GM19351 (cell line): ENCODE measurements around the gene ARHGEF1.

Source experiments
- ATAC-seq: cut with Tn5 transposase; IDR thresholded peaks from one replicate; pipeline ENCODE4 v1.9.1; 2021; ENCODE audit warnings: mild to moderate bottlenecking, moderate library complexity; ENCODE audit not compliant: unreplicated experiment

ARHGEF1 gene

GRCh38 chr19:41883463-41883820 is 458 bp downstream of the ARHGEF1 start:
- no peak for ATAC-seq

- peak; percentile 85 for ATAC-seq
Observed at GRCh38 chr19:41883821-41884733, 1.1 kb downstream of the ARHGEF1 start.

GRCh38 chr19:41886761-41887710 is 4.1 kb downstream of the ARHGEF1 start:
- no peak for ATAC-seq

- ATAC-seq: no peak
Observed at GRCh38 chr19:41887711-41888382, 4.9 kb downstream of the ARHGEF1 start.

GRCh38 chr19:41888926-41889325 is 5.9 kb downstream of the ARHGEF1 start:
- no peak for ATAC-seq

GRCh38 chr19:41889896-41890295 is 6.9 kb downstream of the ARHGEF1 start:
- no peak for ATAC-seq

DNA sequence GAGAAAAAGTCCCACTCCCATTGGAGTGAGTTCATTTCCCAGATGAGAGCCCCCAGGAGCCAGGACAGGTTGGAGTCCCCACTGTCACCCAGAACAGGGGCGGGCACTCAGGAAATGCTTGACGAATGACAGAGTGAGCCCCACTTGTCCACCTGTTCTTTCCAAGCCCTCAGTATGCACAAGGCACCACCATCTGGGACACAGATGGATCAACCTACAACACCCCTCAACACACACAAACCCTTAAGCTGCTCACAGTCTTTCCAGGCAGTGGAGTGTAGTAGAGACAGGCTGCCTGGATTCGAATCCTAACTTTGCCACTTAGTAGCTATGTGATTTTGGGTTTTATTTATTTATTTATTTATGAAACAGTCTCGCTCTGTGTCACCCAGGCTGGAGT is 8.0 kb downstream of the ARHGEF1 start:
- ATAC-seq: no peak

GRCh38 chr19:41892173-41892902 is 9.4 kb downstream of the ARHGEF1 start:
- no peak for ATAC-seq

GRCh38 chr19:41893899-41894298 is 10.9 kb downstream of the ARHGEF1 start:
- ATAC-seq: no peak

- ATAC-seq: no peak
Observed at GRCh38 chr19:41894350-41894749, 11.4 kb downstream of the ARHGEF1 start.

DNA sequence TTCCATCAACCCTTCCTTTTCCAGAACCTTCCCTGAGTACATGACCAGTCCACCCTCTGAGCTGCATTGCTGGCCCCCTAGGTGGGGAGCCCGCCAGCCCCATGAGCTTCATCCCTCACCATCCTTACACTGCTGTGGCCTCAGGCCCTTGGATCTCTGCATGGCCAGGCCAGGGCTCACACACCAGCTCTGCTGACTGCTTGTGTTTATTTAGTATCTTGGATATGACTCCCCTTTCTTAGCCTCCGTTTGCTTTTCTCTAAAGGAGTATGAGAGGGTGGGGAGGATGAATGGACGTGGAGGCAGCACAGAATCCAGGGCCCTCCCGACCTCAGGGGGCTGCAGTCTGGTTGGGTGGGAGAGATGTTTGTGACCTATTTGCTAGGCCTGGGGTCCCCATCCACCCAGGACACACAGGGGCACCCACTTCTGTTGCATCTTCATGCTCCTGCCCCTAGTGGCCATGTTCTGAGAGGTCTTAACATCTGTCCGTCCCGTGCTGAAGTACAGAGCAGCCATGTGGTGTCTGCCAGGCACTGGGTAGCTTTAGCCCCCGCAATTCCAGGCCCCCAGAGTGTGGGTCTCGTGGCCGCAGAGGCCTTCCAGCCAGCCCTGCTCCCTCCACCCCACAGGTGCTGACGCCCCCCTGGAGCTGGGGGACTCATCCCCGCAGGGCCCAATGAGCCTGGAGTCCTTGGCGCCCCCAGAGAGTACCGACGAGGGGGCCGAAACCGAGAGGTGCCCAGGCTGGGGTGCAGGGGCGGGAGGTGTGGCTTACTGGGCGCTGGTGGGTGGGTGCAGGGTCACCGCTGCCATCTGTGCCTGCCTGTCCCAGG is 13.0 kb downstream of the ARHGEF1 start:
- no peak for ATAC-seq

- no peak for ATAC-seq
Observed at GRCh38 chr19:41896581-41896942, 13.6 kb downstream of the ARHGEF1 start.

GRCh38 chr19:41897181-41897580 is 14.2 kb downstream of the ARHGEF1 start:
- ATAC-seq: no peak

- no peak for ATAC-seq
Observed at GRCh38 chr19:41897820-41898219, 14.8 kb downstream of the ARHGEF1 start.

DNA sequence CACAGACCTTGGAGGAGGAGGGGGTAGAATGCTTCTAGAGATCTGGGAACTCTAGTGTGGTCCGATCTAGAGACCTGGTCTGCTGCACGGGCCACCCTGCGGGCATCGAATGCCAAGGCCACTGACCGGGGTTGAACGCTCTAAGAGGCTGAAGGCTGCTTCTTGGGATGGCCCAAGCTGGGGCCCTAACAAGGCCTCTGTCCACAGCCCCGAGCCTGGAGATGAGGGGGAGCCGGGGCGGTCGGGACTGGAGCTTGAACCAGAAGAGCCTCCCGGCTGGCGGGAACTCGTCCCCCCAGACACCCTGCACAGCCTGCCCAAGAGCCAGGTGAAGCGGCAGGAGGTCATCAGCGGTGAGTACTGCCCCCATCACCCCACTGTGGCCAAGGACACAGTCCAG is 15.3 kb downstream of the ARHGEF1 start:
- ATAC-seq: no peak

GRCh38 chr19:41901707-41902360 is 18.9 kb downstream of the ARHGEF1 start:
- no peak for ATAC-seq

- no peak for ATAC-seq
Observed at GRCh38 chr19:41902594-41902993, 19.6 kb downstream of the ARHGEF1 start.

DNA sequence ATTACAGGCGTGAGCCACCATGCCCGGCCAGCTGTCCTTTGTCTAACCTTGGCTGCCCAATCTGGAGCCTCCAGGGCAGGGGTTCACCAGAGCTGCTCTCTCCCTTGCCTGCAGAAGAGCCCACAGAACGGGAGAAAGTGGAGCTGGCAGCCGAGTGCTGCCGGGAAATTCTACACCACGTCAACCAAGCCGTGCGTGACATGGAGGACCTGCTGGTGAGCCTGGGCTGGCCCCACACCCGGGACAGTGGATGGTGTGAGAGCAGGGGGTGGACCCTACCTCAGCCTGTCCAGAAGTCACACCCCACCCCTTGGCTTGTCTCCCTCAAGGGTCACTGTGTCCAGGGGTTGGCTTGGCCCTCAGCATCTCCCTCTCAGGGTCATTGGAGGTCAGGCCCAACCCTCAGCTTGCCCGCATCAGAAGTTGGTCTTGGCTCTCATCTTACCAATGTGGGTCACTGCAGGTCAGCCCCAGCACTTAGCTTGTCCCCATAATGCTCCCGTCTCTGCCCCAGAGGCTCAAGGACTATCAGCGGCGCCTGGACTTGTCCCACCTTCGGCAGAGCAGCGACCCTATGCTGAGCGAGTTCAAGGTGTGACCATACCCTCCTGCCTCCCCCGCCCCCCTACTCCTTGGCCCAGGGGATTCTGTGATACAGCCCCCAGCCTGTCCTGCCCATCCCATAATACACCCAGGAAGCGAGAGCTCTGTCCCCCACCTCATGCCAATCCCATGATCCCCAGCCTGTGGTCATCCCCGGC is 20.4 kb downstream of the ARHGEF1 start:
- no peak for ATAC-seq
